NCI-H748 treated with DMSO at 0.1 percent for 48 hours (cell line): ENCODE data around the gene MAP2K6.

Experiments used
- DNase-seq: peaks from one replicate; lab custom pipeline; 2025; lab: John Stamatoyannopoulos, UW

The MAP2K6 gene

DNA sequence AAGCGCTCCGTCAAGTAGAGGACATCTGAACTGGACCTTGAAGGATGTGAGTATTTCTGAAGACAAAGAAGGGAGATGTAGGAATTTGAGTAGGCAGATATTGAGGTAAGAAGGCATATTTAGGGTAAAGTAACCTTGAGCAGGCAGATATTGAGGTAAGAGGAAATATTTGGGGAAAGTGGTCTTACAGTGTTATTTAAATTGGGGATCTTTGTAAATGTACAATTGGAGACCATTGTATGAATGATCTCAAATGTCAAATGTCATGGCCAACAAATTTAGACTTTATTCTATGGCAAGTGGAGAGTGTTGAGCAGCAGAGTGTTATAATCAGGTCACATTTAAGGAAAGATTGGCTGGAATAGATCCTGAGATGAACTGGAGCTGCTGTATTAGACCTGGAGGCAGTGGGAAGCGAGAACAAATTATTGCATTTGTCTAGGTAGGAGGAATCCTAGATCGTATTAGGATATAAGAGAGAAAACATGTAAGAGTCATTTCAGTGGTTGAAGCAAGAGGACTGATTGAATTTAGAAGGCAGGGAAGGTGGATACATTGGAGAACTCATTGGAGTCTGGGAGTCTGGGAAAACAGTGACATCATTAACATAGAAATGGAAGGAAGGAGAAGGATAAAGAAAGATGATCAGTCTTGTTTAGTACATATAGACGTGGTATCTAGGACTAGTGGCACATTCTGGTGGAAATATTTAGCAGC lies 165.6 kb downstream of the MAP2K6 start:
- DNase-seq = no peak

GRCh38 chr17:69581061-69581961 lies 166.8 kb downstream of the MAP2K6 start:
- no peak for DNase-seq

- DNase-seq = no peak
Measured at GRCh38 chr17:69588316-69588715, 173.8 kb downstream of the MAP2K6 start.

DNA sequence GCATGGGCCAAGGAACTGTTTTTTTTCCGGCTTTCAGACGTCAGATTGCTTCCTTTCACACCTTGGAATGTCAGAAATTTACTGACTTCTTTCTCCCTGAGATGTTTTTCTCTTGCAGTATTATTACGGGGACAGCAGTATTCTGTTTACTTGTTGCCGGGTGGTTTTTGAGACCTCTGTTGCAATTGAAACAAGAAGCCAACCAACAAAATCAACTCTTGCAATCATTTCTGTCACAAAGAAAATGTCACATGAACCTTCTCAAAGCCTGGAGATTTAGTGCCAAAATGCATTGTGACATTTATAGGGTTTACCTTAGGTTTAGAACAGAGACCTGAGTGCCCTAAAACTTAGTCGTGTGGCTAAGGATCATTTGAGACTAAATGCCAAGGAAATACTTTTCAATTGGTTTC lies 174.3 kb downstream of the MAP2K6 start:
- no peak for DNase-seq

GRCh38 chr17:69590671-69591070 lies 176.2 kb downstream of the MAP2K6 start:
- no peak for DNase-seq

DNA sequence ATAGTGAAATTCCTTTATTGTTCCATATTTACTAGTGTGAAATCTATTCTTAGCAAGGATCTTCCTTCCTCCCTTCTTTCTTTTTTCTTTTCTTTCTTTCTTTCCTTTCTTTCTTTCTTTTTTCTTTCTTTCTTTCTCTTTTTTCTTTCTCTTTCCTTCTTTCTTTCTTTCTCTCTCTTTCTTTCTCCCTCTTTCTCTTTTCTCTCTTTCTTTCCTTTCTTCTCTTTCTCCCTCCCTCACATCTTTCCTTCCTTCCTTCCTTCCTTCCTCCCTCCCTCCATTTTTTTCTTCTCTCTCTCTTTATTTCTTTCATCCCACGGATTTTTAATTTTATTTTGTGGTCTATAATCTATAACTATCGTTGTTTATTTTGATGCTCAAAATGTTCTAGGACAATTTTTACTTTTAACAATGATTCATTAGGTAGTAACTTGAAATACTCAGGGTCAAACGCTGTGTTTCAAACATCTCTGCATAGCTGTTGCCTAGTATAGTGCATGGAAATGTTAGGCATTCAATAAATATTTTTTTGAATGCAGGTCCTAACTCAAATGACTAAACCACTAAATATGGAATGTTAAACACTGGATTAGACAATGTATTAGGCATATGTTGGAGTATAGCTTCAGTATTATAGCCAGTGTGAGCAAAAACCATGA lies 178.3 kb downstream of the MAP2K6 start:
- no peak for DNase-seq

GRCh38 chr17:69593351-69593715 lies 178.8 kb downstream of the MAP2K6 start:
- DNase-seq = no peak

GRCh38 chr17:69593716-69594115 lies 179.2 kb downstream of the MAP2K6 start:
- no peak for DNase-seq

GRCh38 chr17:69594641-69595040 lies 180.1 kb downstream of the MAP2K6 start:
- DNase-seq = no peak

GRCh38 chr17:69596141-69596540 lies 181.6 kb downstream of the MAP2K6 start:
- no peak for DNase-seq

GRCh38 chr17:69597898-69598692 lies 183.6 kb downstream of the MAP2K6 start:
- no peak for DNase-seq

- DNase-seq = no peak
Measured at GRCh38 chr17:69602972-69603371, 188.5 kb downstream of the MAP2K6 start.
